ENCODE measurements around the gene DLEU7.

DNA sequence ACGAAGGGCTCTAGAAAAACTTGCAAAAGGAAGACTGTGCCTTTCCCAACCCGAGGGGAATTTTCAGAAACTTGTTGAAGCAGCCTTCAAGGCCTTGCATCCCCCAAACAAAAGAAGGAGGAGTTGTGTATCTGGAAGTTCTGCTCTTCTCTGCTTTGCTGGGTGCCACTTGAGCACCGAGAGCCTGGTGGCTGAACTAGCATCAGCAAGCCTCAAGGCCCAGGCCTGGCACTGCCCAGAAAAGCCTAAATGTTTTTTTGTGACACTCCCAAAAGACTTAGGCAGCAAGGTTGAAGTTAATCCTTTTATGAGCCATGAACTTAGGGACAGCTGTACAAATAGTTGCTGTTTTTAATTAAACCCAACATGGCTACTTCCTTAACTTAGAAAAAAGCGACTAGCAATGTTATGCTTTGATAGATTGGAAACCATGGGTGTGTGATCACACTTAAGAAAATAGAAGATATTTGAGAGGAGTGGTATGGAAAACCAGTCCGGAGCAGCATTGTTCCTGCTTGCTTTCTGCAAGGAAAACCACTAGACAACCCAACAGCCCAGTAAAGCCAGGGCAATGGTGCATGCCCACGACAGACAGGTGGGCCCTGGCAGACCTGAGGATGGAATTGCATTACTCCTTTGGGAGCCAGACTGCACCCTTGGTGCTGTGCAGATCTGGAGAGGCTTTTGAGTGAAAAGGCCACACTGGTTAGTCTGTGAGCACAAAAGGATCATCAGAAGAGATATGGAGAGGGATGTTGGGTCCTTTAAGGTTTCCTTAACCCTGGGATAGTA, 788 bp upstream of the DLEU7 start:
- TF ChIP-seq POLR2AphosphoS5 (IDR thresholded peaks at IDR 0.05; ENCODE audit: low read length) (no peak), HCFC1 (IDR thresholded peaks at IDR 0.05; ENCODE audit: low read length) (no peak), POLR2A (IDR thresholded peaks at IDR 0.05; ENCODE audit: low read depth, low read length) (no peak), CBFB (IDR thresholded peaks at IDR 0.05; ENCODE audit: low read depth) (no peak), NBN (IDR thresholded peaks at IDR 0.05) (no peak)
- TF ChIP-seq, protein P1, sequence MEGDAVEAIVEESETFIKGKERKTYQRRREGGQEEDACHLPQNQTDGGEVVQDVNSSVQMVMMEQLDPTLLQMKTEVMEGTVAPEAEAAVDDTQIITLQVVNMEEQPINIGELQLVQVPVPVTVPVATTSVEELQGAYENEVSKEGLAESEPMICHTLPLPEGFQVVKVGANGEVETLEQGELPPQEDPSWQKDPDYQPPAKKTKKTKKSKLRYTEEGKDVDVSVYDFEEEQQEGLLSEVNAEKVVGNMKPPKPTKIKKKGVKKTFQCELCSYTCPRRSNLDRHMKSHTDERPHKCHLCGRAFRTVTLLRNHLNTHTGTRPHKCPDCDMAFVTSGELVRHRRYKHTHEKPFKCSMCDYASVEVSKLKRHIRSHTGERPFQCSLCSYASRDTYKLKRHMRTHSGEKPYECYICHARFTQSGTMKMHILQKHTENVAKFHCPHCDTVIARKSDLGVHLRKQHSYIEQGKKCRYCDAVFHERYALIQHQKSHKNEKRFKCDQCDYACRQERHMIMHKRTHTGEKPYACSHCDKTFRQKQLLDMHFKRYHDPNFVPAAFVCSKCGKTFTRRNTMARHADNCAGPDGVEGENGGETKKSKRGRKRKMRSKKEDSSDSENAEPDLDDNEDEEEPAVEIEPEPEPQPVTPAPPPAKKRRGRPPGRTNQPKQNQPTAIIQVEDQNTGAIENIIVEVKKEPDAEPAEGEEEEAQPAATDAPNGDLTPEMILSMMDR (IDR thresholded peaks at IDR 0.05 in 2 of 3, conservative IDR thresholded peaks at IDR 0.05 in 1 of 3; ENCODE audit: control insufficient read depth in 2 of 3, extremely low read depth in 1 of 3, insufficient read depth in 1 of 3, low read depth in 3 of 3, low read length in 3 of 3) = no peak

Data from GM12878 (cell line).